Common myeloid progenitor, CD34-positive (primary cell): ENCODE results near the gene NEK11.

Source experiments
- CTCF ChIA-PET: fragments of 350-600 bp; sonication (Branson Sonifier 250); formaldehyde crosslinking; loops from one replicate; lab custom pipeline; 2021; ENCODE audit warnings: antibody characterized with exemption; lab: Charles Lee
- POLR2A ChIA-PET: fragments of 350-600 bp; sonication (Branson Sonifier 250); formaldehyde crosslinking; loops from one replicate; lab custom pipeline; 2021; ENCODE audit warnings: antibody characterized with exemption; lab: Charles Lee
- DNase-seq, 3 donors: peaks; one replicate each; pipeline versions ENCODE4 v3.0.0 to v3.0.0-alpha.2; 2013
- H3K27ac ChIP-seq, 2 experiments: 1 replicate in 1 of 2; 2 replicates in 1 of 2; pipeline ENCODE4 v1.7.0; 2013; ENCODE audit warnings: inconsistent platforms in 2 of 2, low read length in 2 of 2, mild to moderate bottlenecking in 2 of 2, low read depth in 1 of 2, moderate library complexity in 1 of 2; ENCODE audit not compliant: severe bottlenecking in 2 of 2, insufficient read depth in 1 of 2, poor library complexity in 1 of 2
- H3K27me3 ChIP-seq, 5 experiments: replicated peaks in 2 of 5; 1 replicate in 3 of 5; 2 replicates in 2 of 5; pipeline versions ENCODE4 v1.6.1 to v1.7.0; 2013; ENCODE audit warnings: low read length in 4 of 5, mild to moderate bottlenecking in 2 of 5, moderate library complexity in 2 of 5, inconsistent platforms in 1 of 5; ENCODE audit not compliant: insufficient read depth in 5 of 5, control insufficient read depth in 4 of 5
- H3K36me3 ChIP-seq, 4 experiments: 1 replicate in 2 of 4; 2 replicates in 2 of 4; pipeline versions ENCODE4 v1.6.1 to v1.7.0; 2013; ENCODE audit warnings: low read length in 3 of 4, control low read depth in 1 of 4, mild to moderate bottlenecking in 1 of 4; ENCODE audit not compliant: control insufficient read depth in 4 of 4, insufficient read depth in 4 of 4
- H3K4me1 ChIP-seq, 4 experiments: 1 replicate in 3 of 4; 2 replicates in 1 of 4; pipeline versions ENCODE4 v1.6.1 to v1.7.1; 2013; ENCODE audit warnings: low read length in 3 of 4, mild to moderate bottlenecking in 3 of 4, control low read depth in 1 of 4, inconsistent platforms in 1 of 4, moderate library complexity in 1 of 4; ENCODE audit not compliant: control insufficient read depth in 4 of 4, insufficient read depth in 4 of 4; ENCODE audit errors: control extremely low read depth in 1 of 4
- H3K4me3 ChIP-seq, 7 experiments: 1 replicate in 4 of 7; 2 replicates in 3 of 7; pipeline versions ENCODE4 v1.5.1 to v1.7.0; 2013; ENCODE audit warnings: mild to moderate bottlenecking in 7 of 7, low read length in 6 of 7, moderate library complexity in 6 of 7, inconsistent platforms in 2 of 7, low read depth in 2 of 7, control low read depth in 1 of 7; ENCODE audit not compliant: insufficient read depth in 4 of 7, control insufficient read depth in 1 of 7; ENCODE audit errors: extremely low read depth in 1 of 7
- H3K9me3 ChIP-seq, 5 experiments: 1 replicate in 4 of 5; 2 replicates in 1 of 5; pipeline versions ENCODE4 v1.6.1 to v1.7.1; 2013; ENCODE audit warnings: low read length in 4 of 5, mild to moderate bottlenecking in 2 of 5, inconsistent platforms in 1 of 5, low read depth in 1 of 5, moderate library complexity in 1 of 5; ENCODE audit not compliant: control insufficient read depth in 4 of 5, insufficient read depth in 2 of 5; ENCODE audit errors: control extremely low read depth in 1 of 5
- WGBS: methylation state at CpG from one replicate; pipeline ENCODE4 v1.1.5; 2013; ENCODE audit not compliant: insufficient coverage; 5-methylcytosine and 5-hydroxymethylcytosine counted together

Gene NEK11

DNA sequence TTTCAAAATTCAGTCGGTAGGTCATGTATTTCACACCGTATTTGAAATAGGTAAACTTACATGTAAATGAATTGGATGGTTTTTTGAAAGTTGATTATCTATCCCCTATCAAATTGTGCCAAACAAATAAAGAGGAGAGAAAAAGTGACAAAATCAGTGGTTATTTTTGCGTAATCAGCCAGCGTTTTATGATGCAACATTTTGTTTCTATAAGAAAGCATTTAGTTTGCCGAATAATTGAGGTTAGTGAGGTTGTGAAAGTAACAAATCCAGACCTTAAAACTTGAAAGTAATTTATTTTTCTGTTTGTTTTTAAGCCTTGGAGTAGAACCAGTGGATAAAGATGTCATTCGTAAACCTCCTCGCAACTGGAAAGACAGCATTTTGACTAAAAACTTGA is 29.4 kb upstream of the NEK11 start:
- ChIA-PET POLR2A (interaction anchor here (0.7 kb wide), 1 partner anchor 20 kb away, joined by 3 read pairs; no protein-coding TSS in a partner anchor), CTCF (no interaction called here)
- Histone ChIP-seq H3K27ac (no peak overlapping the region), H3K4me1 (no peaks in the 10 kb centered on the region), H3K9me3 (no peaks in the 10 kb centered on the region), H3K36me3 (peaks cover 24 to 69% (median 39%) of the 10 kb centered on the region in 4 experiments), H3K27me3 (no peaks in the 10 kb centered on the region), H3K4me3 (no peak overlapping the region)
- DNase-seq: peak in 1 of 3 donors; percentile 9
- WGBS: 96% methylated on average over 4 of the region's 7 CpGs

DNA sequence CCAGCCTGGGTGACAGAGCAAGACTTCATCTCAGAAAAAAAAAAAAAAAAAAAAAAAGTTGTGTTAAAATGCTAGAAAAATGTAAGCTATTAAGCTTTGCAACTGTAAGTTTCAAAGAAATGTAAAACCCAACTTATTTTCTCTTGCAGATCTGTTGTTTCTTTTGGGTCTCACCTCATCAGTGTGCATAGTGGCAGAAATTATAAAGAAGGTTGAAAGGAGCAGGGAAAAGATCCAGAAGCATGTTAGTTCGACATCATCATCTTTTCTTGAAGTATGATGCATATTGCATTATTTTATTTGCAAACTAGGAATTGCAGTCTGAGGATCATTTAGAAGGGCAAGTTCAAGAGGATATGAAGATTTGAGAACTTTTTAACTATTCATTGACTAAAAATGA is 25.6 kb upstream of the NEK11 start:
- no peak overlapping the region for H3K27ac ChIP-seq
- no CpG with 5 or more reads among the region's 1 CpG for WGBS
- H3K9me3 ChIP-seq: no peaks in the 10 kb centered on the region
- CTCF ChIA-PET: no interaction called here
- H3K4me1 ChIP-seq: no peaks in the 10 kb centered on the region
- no peaks in the 10 kb centered on the region for H3K27me3 ChIP-seq
- no peak for DNase-seq
- POLR2A ChIA-PET: no interaction called here
- H3K36me3 ChIP-seq: peaks cover 24 to 70% (median 44%) of the 10 kb centered on the region in 4 experiments
- no peak overlapping the region for H3K4me3 ChIP-seq

DNA sequence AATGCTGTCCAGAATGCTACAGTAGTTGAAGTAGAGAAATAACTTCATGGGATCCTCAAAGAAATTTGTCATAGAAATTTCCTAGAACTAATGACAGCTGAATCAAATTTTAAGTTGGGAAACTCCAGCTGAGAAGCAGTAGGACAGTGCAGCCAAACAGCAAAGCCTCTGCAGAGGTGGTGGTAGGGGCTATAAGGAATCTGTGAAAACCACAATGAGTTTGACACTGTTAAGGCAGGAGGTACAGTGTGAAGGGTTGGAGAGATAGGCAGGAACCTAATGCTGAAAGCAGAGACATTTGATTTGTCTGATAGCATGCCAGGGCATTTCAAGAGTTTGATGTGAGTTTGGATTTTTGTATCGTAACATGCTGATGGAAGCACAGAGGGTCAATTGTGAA is 22.1 kb upstream of the NEK11 start:
- CTCF ChIA-PET: interaction anchor here (0.9 to 1.3 kb wide), 2 partner anchors 15 to 30 kb away, joined by 3 to 6 read pairs; no protein-coding TSS in a partner anchor
- H3K36me3 ChIP-seq: peaks cover 35 to 69% (median 46%) of the 10 kb centered on the region in 4 experiments
- H3K4me1 ChIP-seq: no peaks in the 10 kb centered on the region
- 100% methylated on average over 1 of the region's 1 CpG for WGBS
- H3K9me3 ChIP-seq: no peaks in the 10 kb centered on the region
- H3K27ac ChIP-seq: no peak overlapping the region
- H3K27me3 ChIP-seq: no peaks in the 10 kb centered on the region
- no peak overlapping the region for H3K4me3 ChIP-seq
- POLR2A ChIA-PET: interaction anchor here (1.2 kb wide), 1 partner anchor 9 kb away, joined by 3 read pairs; no protein-coding TSS in a partner anchor
- no peak for DNase-seq

DNA sequence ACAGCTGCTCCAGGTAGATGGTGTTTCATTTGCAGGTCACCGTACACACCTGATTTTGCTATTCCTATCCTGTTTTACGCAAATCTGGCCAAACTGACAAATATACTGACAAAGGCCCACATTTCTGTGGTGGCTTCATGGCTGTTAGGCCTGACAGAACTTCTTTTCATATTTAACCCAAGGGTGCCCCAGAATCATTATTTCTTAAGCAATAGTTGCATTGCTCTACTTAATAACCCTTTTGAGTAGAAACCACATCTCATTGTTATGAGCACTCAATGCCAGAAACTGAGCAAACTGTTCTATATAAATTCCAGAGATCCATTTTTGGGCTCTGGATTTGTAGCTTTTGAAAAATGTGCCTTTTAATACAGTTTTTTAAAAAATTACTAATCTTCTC is 19.4 kb upstream of the NEK11 start:
- Histone ChIP-seq H3K4me3 (no peak overlapping the region), H3K27ac (no peak overlapping the region), H3K36me3 (peaks cover 29 to 70% (median 52%) of the 10 kb centered on the region in 4 experiments), H3K4me1 (no peaks in the 10 kb centered on the region), H3K27me3 (no peaks in the 10 kb centered on the region), H3K9me3 (no peaks in the 10 kb centered on the region)
- POLR2A ChIA-PET: no interaction called here
- CTCF ChIA-PET: interaction anchor here (1.7 kb wide), 1 partner anchor 12 kb away, joined by 6 read pairs; no protein-coding TSS in a partner anchor
- DNase-seq: no peak
- 90% methylated on average over 2 of the region's 2 CpGs for WGBS

DNA sequence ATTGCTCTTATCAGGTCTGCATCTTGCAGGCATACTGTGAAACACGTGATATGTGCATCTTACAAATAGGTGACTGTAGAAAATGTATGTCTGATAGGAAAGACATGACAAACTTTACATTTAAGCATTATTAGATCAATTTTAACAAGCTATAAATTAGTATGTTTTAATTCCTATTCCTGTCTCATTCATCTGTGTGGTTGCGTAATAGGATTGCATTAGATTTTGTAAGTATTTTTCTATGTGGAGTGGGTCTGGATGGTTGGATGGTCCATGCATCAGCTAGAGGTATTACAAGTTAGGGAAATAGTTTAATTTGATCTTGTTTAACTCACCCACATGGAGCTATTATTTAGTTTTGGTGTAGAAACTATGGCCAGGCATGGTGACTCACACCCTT is 18.9 kb upstream of the NEK11 start:
- Histone ChIP-seq H3K36me3 (peaks cover 27 to 73% (median 49%) of the 10 kb centered on the region in 4 experiments), H3K4me3 (no peak overlapping the region), H3K9me3 (no peaks in the 10 kb centered on the region), H3K27ac (no peak overlapping the region), H3K27me3 (no peaks in the 10 kb centered on the region), H3K4me1 (no peaks in the 10 kb centered on the region)
- ChIA-PET CTCF (no interaction called here), POLR2A (no interaction called here)
- WGBS: no CpG with 5 or more reads among the region's 2 CpGs
- DNase-seq: no peak

DNA sequence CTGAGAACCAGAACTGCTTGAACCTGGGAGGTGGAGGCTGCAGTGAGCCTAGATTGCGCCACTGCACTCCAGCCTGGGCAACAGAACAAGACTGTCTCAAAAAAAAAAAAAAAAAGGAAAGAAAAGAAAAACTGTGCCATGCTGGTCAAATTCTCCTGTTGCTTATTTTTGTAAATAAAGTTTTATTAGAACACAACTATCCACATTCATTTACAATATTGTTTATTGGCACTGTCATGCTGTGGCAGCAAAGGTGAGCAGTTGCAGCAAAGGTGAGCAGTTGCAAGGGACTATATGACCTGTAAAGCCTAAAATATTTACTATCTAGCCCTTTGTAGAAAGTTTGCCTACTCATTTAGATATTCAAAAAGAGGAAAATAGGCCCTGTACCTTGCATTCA is 18.4 kb upstream of the NEK11 start:
- no peaks in the 10 kb centered on the region for H3K27me3 ChIP-seq
- ChIA-PET CTCF (interaction anchor here (1.8 kb wide), 1 partner anchor 11 kb away, joined by 9 read pairs; no protein-coding TSS in a partner anchor), POLR2A (no interaction called here)

DNA sequence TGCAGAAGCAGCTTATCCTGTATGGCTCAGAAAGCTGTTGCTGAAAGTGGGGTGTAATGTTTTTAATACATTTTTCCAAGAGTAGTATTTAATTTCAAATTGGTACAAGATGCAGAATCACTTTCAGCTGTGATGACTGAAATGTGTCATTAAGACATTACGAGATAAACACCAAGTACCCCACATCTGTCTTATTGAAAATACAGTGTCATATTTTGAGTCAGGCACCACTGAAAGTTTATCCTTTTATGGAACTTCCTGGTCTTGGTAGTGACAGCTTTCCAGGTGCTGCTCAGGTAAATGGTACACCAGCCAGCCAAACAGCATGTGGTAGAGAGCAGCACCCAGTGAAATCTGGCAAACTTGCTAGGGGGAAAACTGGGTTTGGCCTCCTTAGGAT is 17.0 kb upstream of the NEK11 start:
- no CpG with 5 or more reads among the region's 1 CpG for WGBS
- ChIA-PET CTCF (interaction anchor here (1.8 kb wide), 1 partner anchor 9 kb away, joined by 9 read pairs; no protein-coding TSS in a partner anchor), POLR2A (interaction anchor here (1.0 kb wide), 1 partner anchor 10 kb away, joined by 4 read pairs; no protein-coding TSS in a partner anchor)
- Histone ChIP-seq H3K4me1 (no peaks in the 10 kb centered on the region), H3K27ac (no peak overlapping the region), H3K9me3 (no peaks in the 10 kb centered on the region), H3K36me3 (peaks cover 33 to 78% (median 48%) of the 10 kb centered on the region in 4 experiments), H3K27me3 (no peaks in the 10 kb centered on the region), H3K4me3 (no peak overlapping the region)
- DNase-seq: no peak

More for the DNA sequence above, 18.4 kb upstream of the NEK11 start:
- Histone ChIP-seq H3K4me1 (no peaks in the 10 kb centered on the region), H3K27ac (no peak overlapping the region), H3K4me3 (no peak overlapping the region), H3K36me3 (peaks cover 30 to 75% (median 48%) of the 10 kb centered on the region in 4 experiments), H3K9me3 (no peaks in the 10 kb centered on the region)
- no peak for DNase-seq
- no CpG with 5 or more reads among the region's 1 CpG for WGBS
